MCF 10A (cell line): ENCODE results near the gene TNPO3. TPM values are rescaled to one million over a fixed set of nuclear protein-coding genes. Genes with fewer than 3 reads are reported as not detected.

Experiments
- BruUV-seq: library from RNA; stranded (reverse); fragments of 400-500 nt; replicated peaks from 2 replicates; lab custom pipeline; 2021; lab: Mats Ljungman, UMichigan
- CTCF ChIA-PET: fragments of 300-600 bp; sonication (Branson Sonifier 250); formaldehyde crosslinking; extraction: SDS; loops from one replicate; lab custom pipeline; 2021; ENCODE audit warnings: antibody characterized with exemption, inconsistent platforms; lab: Yijun Ruan, JAX
- POLR2A ChIA-PET: fragments of 300-600, 350-650 bp; sonication (Branson Sonifier 250); formaldehyde crosslinking; extraction: SDS; loops from one replicate; lab custom pipeline; 2020; ENCODE audit warnings: antibody characterized with exemption, inconsistent platforms; lab: Yijun Ruan, JAX
- DNase-seq: peaks from one replicate; pipeline ENCODE4 v3.0.0-alpha.2; 2018; ENCODE audit not compliant: unreplicated experiment
- H3K27ac Mint-ChIP-seq: one replicate; pipeline ENCODE4 v1.8.0; 2022; ENCODE audit warnings: mild to moderate bottlenecking, low read depth, mixed read lengths; ENCODE audit not compliant: unreplicated experiment
- H3K27me3 Mint-ChIP-seq: one replicate; pipeline ENCODE4 v1.8.0; 2022; ENCODE audit warnings: mixed read lengths; ENCODE audit not compliant: insufficient read depth, unreplicated experiment
- H3K36me3 Mint-ChIP-seq: one replicate; pipeline ENCODE4 v1.8.0; 2022; ENCODE audit warnings: mild to moderate bottlenecking, moderate library complexity, mixed read lengths; ENCODE audit not compliant: insufficient read depth, unreplicated experiment
- H3K4me1 Mint-ChIP-seq: one replicate; pipeline ENCODE4 v1.8.0; 2022; ENCODE audit warnings: mixed read lengths; ENCODE audit not compliant: insufficient read depth, unreplicated experiment
- H3K4me3 Mint-ChIP-seq: one replicate; pipeline ENCODE4 v1.8.0; 2022; ENCODE audit warnings: mild to moderate bottlenecking, moderate library complexity, mixed read lengths; ENCODE audit not compliant: unreplicated experiment
- H3K9me3 Mint-ChIP-seq: one replicate; pipeline ENCODE4 v1.8.0; 2022; ENCODE audit warnings: mixed read lengths; ENCODE audit not compliant: unreplicated experiment
- intact Hi-C: fragments of 100-400 bp; cut with micrococcal nuclease; formaldehyde crosslinking; loops from 2 replicates; pipeline ENCODE4 v1.14.1; 2022
- total RNA-seq: library from RNA; stranded (reverse); gene quantifications from 2 replicates; pipeline ENCODE4 v1.2.3, GENCODE V29; 2022
- TF ChIP-seq, protein P1 (sequence below): fragments of 200-600 bp; IDR thresholded peaks from one replicate; pipeline ENCODE4 v1.8.0; 2022; ENCODE audit warnings: antibody characterized with exemption, mild to moderate bottlenecking; ENCODE audit not compliant: unreplicated experiment

The TNPO3 gene
- total RNA-seq, 1 experiment from 2014 or later, result 42.3 TPM

GRCh38 chr7:128939075-128939860 lies 115.6 kb downstream of the TNPO3 start:
- Mint-ChIP-seq H3K9me3 (no peaks in the 10 kb centered on the region), H3K27me3 (no peaks in the 10 kb centered on the region), H3K4me3 (peak overlapping the region; percentile 72), H3K36me3 (no peaks in the 10 kb centered on the region), H3K4me1 (peaks cover 13% of the 10 kb centered on the region), H3K27ac (no peak overlapping the region)
- ChIA-PET POLR2A (interaction anchor here (0.5 to 0.7 kb wide), 5 partner anchors 9 to 116 kb away, joined by 3 to 5 read pairs (median 3); partner anchors contain the start of gene TNPO3), CTCF (interaction anchor here (0.7 to 1.2 kb wide), 4 partner anchors 16 to 150 kb away, joined by 3 read pairs; no protein-coding TSS in a partner anchor)
- intact Hi-C loops, result no loop called here
- DNase-seq, result no peak
- no TSS peak for BruUV-seq
- TF ChIP-seq, protein P1, sequence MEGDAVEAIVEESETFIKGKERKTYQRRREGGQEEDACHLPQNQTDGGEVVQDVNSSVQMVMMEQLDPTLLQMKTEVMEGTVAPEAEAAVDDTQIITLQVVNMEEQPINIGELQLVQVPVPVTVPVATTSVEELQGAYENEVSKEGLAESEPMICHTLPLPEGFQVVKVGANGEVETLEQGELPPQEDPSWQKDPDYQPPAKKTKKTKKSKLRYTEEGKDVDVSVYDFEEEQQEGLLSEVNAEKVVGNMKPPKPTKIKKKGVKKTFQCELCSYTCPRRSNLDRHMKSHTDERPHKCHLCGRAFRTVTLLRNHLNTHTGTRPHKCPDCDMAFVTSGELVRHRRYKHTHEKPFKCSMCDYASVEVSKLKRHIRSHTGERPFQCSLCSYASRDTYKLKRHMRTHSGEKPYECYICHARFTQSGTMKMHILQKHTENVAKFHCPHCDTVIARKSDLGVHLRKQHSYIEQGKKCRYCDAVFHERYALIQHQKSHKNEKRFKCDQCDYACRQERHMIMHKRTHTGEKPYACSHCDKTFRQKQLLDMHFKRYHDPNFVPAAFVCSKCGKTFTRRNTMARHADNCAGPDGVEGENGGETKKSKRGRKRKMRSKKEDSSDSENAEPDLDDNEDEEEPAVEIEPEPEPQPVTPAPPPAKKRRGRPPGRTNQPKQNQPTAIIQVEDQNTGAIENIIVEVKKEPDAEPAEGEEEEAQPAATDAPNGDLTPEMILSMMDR, result no peak

GRCh38 chr7:128938544-128939074 lies 116.3 kb downstream of the TNPO3 start:
- no peaks in the 10 kb centered on the region for H3K27me3 Mint-ChIP-seq
- ChIA-PET POLR2A (interaction anchor here (0.5 to 2.4 kb wide), 6 partner anchors 10 to 75 kb away, joined by 3 to 11 read pairs (median 4); partner anchors contain the start of gene ATP6V1F), CTCF (interaction anchor here (0.7 to 1.1 kb wide), 3 partner anchors 15 to 869 kb away, joined by 3 read pairs; no protein-coding TSS in a partner anchor)
- intact Hi-C loops, result no loop called here
- BruUV-seq, result no TSS peak
- no peak overlapping the region for H3K27ac Mint-ChIP-seq
- no peaks in the 10 kb centered on the region for H3K36me3 Mint-ChIP-seq
- no peaks in the 10 kb centered on the region for H3K9me3 Mint-ChIP-seq
- DNase-seq, result peak; percentile 30
- TF ChIP-seq, protein P1, result no peak
- H3K4me3 Mint-ChIP-seq, result peak overlapping the region; percentile 72
- peaks cover 13% of the 10 kb centered on the region for H3K4me1 Mint-ChIP-seq

DNA sequence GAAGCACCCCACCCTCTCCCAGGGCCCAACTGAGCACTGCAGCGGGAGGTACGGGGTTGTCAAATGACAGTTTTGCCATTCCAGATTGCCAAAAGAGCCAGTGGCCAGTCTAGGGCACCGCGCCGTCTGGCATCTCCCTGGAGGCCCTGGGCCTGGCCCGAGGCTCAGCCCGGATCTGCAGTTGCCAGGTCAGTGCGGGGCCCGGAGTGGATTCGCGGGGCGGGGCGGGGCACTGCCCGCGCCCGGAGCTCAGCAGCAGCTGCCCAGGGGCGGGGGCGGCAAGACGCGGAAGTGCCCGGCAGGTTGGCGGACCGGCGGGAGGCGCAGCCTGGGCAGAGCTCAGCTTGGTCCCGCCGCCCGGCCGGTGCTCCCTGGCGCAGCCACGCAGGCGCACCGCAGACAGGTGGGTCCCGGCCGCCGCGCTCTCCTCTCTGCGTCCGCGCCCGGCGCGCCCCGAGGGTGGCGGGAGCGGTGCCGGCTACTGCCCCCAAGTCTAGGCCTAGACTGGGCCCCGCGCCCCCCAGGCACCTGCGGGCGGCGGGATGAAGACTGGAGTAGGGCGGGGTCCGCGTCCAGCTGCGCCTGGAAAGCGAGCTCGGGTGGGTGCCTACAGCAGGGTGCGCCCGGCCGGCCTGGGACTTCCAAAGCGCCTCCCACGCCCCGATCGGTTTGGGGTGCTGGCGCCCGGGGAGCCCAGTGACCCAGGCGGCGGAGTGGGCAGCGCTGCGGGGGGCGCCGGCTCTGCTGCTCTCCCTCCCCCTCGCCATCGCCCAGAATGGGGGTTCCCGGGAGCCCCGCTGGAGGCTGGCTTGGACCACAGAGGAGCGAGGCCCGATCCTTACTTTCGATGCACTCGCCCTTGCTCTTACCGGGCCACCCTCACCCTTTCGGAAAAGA lies 117.0 kb downstream of the TNPO3 start, which contains the start of gene IRF5:
TSS of gene IRF5 (plus strand) at position 281 of the 897 bp plus-strand sequence. CDS start 4,155 bp downstream, outside the sequence.
- H3K9me3 Mint-ChIP-seq, result no peaks in the 10 kb centered on the region
- intact Hi-C loops, result no loop called here

More for the DNA sequence above, 117.0 kb downstream of the TNPO3 start, which contains the start of gene IRF5:
- Mint-ChIP-seq H3K36me3 (no peaks in the 10 kb centered on the region), H3K4me3 (peak within 1 kb of the TSS; percentile 72), H3K4me1 (peaks cover 13% of the 10 kb centered on the region), H3K27me3 (no peaks in the 10 kb centered on the region), H3K27ac (peak within 1 kb of the TSS; percentile 44)
- TF ChIP-seq, protein P1, result no peak
- BruUV-seq, result no TSS peak
- ChIA-PET CTCF (interaction anchor here (0.6 to 1.1 kb wide), 3 partner anchors 55 to 870 kb away, joined by 3 to 5 read pairs (median 3); no protein-coding TSS in a partner anchor), POLR2A (interaction anchor here (0.6 to 2.4 kb wide), 10 partner anchors 15 to 192 kb away, joined by 3 to 11 read pairs (median 4); partner anchors contain the start of gene ATP6V1F)
- DNase-seq, result peak; percentile 40
